H9 (cell line): ENCODE results near the gene WBP1L. TPM values are rescaled to one million over a fixed set of nuclear protein-coding genes. Genes with fewer than 3 reads are reported as not detected.

Experiments used
- DNase-seq: peaks from one replicate; pipeline ENCODE4 v3.0.0-alpha.2; 2017
- H2AFZ ChIP-seq: one replicate; pipeline ENCODE4 v1.6.1; 2013; ENCODE audit warnings: mild to moderate bottlenecking, low read length, control low read depth, moderate library complexity
- H2AK5ac ChIP-seq: 2 replicates; pipeline ENCODE4 v1.6.1; 2013; ENCODE audit warnings: low read length, control low read depth, mixed read lengths; ENCODE audit not compliant: insufficient read length
- H2BK120ac ChIP-seq: one replicate; pipeline ENCODE4 v1.6.1; 2013; ENCODE audit warnings: low read depth, mild to moderate bottlenecking, low read length, control low read depth, inconsistent platforms; ENCODE audit not compliant: poor library complexity, severe bottlenecking
- H2BK12ac ChIP-seq: 2 replicates; pipeline ENCODE4 v1.6.1; 2013; ENCODE audit warnings: low read length, control low read depth, mixed read lengths, low read depth; ENCODE audit not compliant: insufficient read length
- H2BK15ac ChIP-seq: 2 replicates; pipeline ENCODE4 v1.6.1; 2013; ENCODE audit warnings: low read depth, low read length, control low read depth
- H2BK20ac ChIP-seq: one replicate; pipeline ENCODE4 v1.6.1; 2013; ENCODE audit warnings: low read depth, mild to moderate bottlenecking, low read length, control low read depth, inconsistent platforms; ENCODE audit not compliant: poor library complexity, severe bottlenecking
- H2BK5ac ChIP-seq: 2 replicates; pipeline ENCODE4 v1.6.1; 2013; ENCODE audit warnings: low read length, control low read depth, mixed read lengths; ENCODE audit not compliant: insufficient read length
- H3K14ac ChIP-seq: 2 replicates; pipeline ENCODE4 v1.6.1; 2013; ENCODE audit warnings: low read length, control low read depth; ENCODE audit not compliant: insufficient read depth
- H3K18ac ChIP-seq: 2 replicates; pipeline ENCODE4 v1.6.1; 2013; ENCODE audit warnings: low read depth, mild to moderate bottlenecking, mixed read lengths, low read length, control low read depth; ENCODE audit not compliant: insufficient read length
- H3K23ac ChIP-seq: 2 replicates; pipeline ENCODE4 v1.6.1; 2013; ENCODE audit warnings: low read length, control low read depth, mixed read lengths, low read depth; ENCODE audit not compliant: insufficient read length
- H3K23me2 ChIP-seq: 2 replicates; pipeline ENCODE4 v1.6.1; 2013; ENCODE audit warnings: low read depth, mild to moderate bottlenecking, mixed read lengths, low read length, control low read depth; ENCODE audit not compliant: insufficient read length, poor library complexity, severe bottlenecking
- H3K27ac ChIP-seq: 2 replicates; pipeline ENCODE4 v1.5.1; 2013; ENCODE audit warnings: low read length, control low read depth, mixed read lengths, low read depth; ENCODE audit not compliant: insufficient read length
- H3K27me3 ChIP-seq: 2 replicates; pipeline ENCODE4 v1.6.1; 2013; ENCODE audit warnings: low read length, control low read depth, inconsistent platforms; ENCODE audit not compliant: insufficient read depth
- H3K4ac ChIP-seq: 2 replicates; pipeline ENCODE4 v1.6.1; 2013; ENCODE audit warnings: low read depth, mild to moderate bottlenecking, control low read depth, inconsistent platforms, low read length, moderate library complexity
- H3K4me1 ChIP-seq: 2 replicates; pipeline ENCODE4 v1.6.1; 2013; ENCODE audit warnings: low read length, control low read depth, inconsistent platforms; ENCODE audit not compliant: insufficient read depth
- H3K4me2 ChIP-seq: 2 replicates; pipeline ENCODE4 v1.6.1; 2013; ENCODE audit warnings: low read length, control low read depth, mixed read lengths; ENCODE audit not compliant: insufficient read length, insufficient read depth
- H3K56ac ChIP-seq: 2 replicates; pipeline ENCODE4 v1.6.1; 2013; ENCODE audit warnings: low read depth, mild to moderate bottlenecking, mixed read lengths, low read length, control low read depth; ENCODE audit not compliant: insufficient read length
- H3K79me1 ChIP-seq: 2 replicates; pipeline ENCODE4 v1.6.1; 2013; ENCODE audit warnings: low read depth, mild to moderate bottlenecking, moderate library complexity, low read length, control low read depth, inconsistent platforms; ENCODE audit not compliant: insufficient read depth, poor library complexity, severe bottlenecking
- H3K79me2 ChIP-seq: 2 replicates; pipeline ENCODE4 v1.6.1; 2013; ENCODE audit warnings: low read length, control low read depth, inconsistent platforms; ENCODE audit not compliant: insufficient read depth
- H3K9ac ChIP-seq: 2 replicates; pipeline ENCODE4 v1.6.1; 2013; ENCODE audit warnings: low read length, control low read depth, mixed read lengths; ENCODE audit not compliant: insufficient read length; ENCODE audit errors: extremely low read depth
- H3K9me3 ChIP-seq: one replicate; pipeline ENCODE4 v1.6.1; 2013; ENCODE audit warnings: low read depth, low read length, inconsistent platforms; ENCODE audit not compliant: control insufficient read depth
- H3T11ph ChIP-seq: one replicate; pipeline ENCODE4 v1.6.1; 2013; ENCODE audit warnings: mild to moderate bottlenecking, low read length, control low read depth, inconsistent platforms
- H4K20me1 ChIP-seq: one replicate; pipeline ENCODE4 v1.6.1; 2013; ENCODE audit not compliant: control insufficient read depth, insufficient read length, insufficient read depth
- H4K5ac ChIP-seq: 2 replicates; pipeline ENCODE4 v1.6.1; 2013; ENCODE audit warnings: low read depth, mild to moderate bottlenecking, mixed read lengths, low read length, control low read depth; ENCODE audit not compliant: insufficient read length
- H4K8ac ChIP-seq: replicated peaks from 2 replicates; pipeline ENCODE4 v1.6.1; 2013; ENCODE audit warnings: low read length, control low read depth, mixed read lengths, low read depth; ENCODE audit not compliant: insufficient read length
- H4K91ac ChIP-seq: 2 replicates; pipeline ENCODE4 v1.6.1; 2013; ENCODE audit warnings: low read depth, mild to moderate bottlenecking, moderate library complexity, mixed read lengths, low read length, control low read depth; ENCODE audit not compliant: insufficient read length
- H3K27ac Mint-ChIP-seq, 3 experiments: 2 replicates in 2 of 3; 3 replicates in 1 of 3; pipeline ENCODE4 v1.8.0; 2020 to 2021; ENCODE audit warnings: mixed read lengths in 3 of 3, mild to moderate bottlenecking in 1 of 3, moderate library complexity in 1 of 3
- H3K27me3 Mint-ChIP-seq: 2 replicates; pipeline ENCODE4 v1.8.0; 2021; ENCODE audit warnings: low read depth, mild to moderate bottlenecking, moderate library complexity, mixed read lengths
- H3K36me3 Mint-ChIP-seq, 3 experiments: 2 replicates in 2 of 3; 3 replicates in 1 of 3; pipeline ENCODE4 v1.8.0; 2020 to 2021; ENCODE audit warnings: low read depth in 3 of 3, mixed read lengths in 3 of 3; ENCODE audit not compliant: insufficient read depth in 1 of 3
- H3K4me1 Mint-ChIP-seq, 2 experiments: 2 replicates each; pipeline ENCODE4 v1.8.0; 2020; ENCODE audit warnings: mixed read lengths in 2 of 2
- H3K4me3 Mint-ChIP-seq, 2 experiments: 2 replicates in 1 of 2; 3 replicates in 1 of 2; pipeline ENCODE4 v1.8.0; 2020 to 2021; ENCODE audit warnings: mild to moderate bottlenecking in 2 of 2, mixed read lengths in 2 of 2, moderate library complexity in 1 of 2
- H3K9me3 Mint-ChIP-seq, 2 experiments: 2 replicates in 1 of 2; 3 replicates in 1 of 2; pipeline ENCODE4 v1.8.0; 2020; ENCODE audit warnings: mild to moderate bottlenecking in 2 of 2, mixed read lengths in 2 of 2, moderate library complexity in 1 of 2
- CTCF ChIP-seq: fragments of 200-600 bp; sonication (generic); conservative IDR thresholded peaks from 3 replicates; pipeline ENCODE4 v1.8.0; 2021; ENCODE audit warnings: antibody characterized with exemption, mild to moderate bottlenecking
- WGBS: extraction: QIAGEN DNeasy Blood & Tissue Kit; methylation state at CpG from one replicate; pipeline ENCODE4 v1.1.7; 2013; ENCODE audit warnings: missing lambda C conversion rate, low lambda C conversion rate, mixed read lengths; ENCODE audit not compliant: insufficient read length; ENCODE audit errors: extremely low coverage; 5-methylcytosine and 5-hydroxymethylcytosine counted together
- total RNA-seq: library from RNA; stranded (reverse); gene quantifications from 2 replicates; pipeline ENCODE4 v1.2.1, GENCODE V29; 2021

The WBP1L gene
- total RNA-seq, 1 experiment from 2014 or later, result 23.8 TPM

- Histone ChIP-seq H3K18ac (no peak overlapping the region), H3K27me3 (no peaks in the 10 kb centered on the region), H2AK5ac (no peak overlapping the region), H3K79me1 (no peaks in the 10 kb centered on the region), H2BK120ac (no peak overlapping the region), H3K14ac (no peak overlapping the region), H3T11ph (no peak overlapping the region), H3K56ac (no peak overlapping the region), H2BK12ac (no peak overlapping the region), H4K20me1 (no peaks in the 10 kb centered on the region), H2BK20ac (no peak overlapping the region), H2BK15ac (no peak overlapping the region), H3K23ac (no peak overlapping the region), H2AFZ (no peak overlapping the region), H3K4me1 (no peaks in the 10 kb centered on the region), H3K4me2 (no peak overlapping the region), H3K9ac (no peak overlapping the region), H3K27ac (no peak overlapping the region), H3K4ac (no peak overlapping the region), H3K9me3 (no peaks in the 10 kb centered on the region), H4K8ac (no peak overlapping the region), H3K23me2 (no peaks in the 10 kb centered on the region), H2BK5ac (no peak overlapping the region), H4K91ac (no peak overlapping the region), H3K79me2 (no peaks in the 10 kb centered on the region), H4K5ac (no peak overlapping the region)
- no peak overlapping the region for H3K4me3 Mint-ChIP-seq
- peaks cover 0 to 3% of the 10 kb centered on the region in 2 experiments; a peak in 1 of 4 replicates for H3K4me1 Mint-ChIP-seq
- DNase-seq, result no peak
- H3K27me3 Mint-ChIP-seq, result no peaks in the 10 kb centered on the region
- peak overlapping the region in 1 of 3 experiments; percentile 41; a peak in 1 of 7 replicates for H3K27ac Mint-ChIP-seq
- H3K9me3 Mint-ChIP-seq, result no peaks in the 10 kb centered on the region; a peak in 1 of 5 replicates
- TF ChIP-seq CTCF, result no peak
- H3K36me3 Mint-ChIP-seq, result peaks cover 13 to 43% (median 40%) of the 10 kb centered on the region in 3 experiments; a peak in 6 of 7 replicates
- WGBS, result no CpG with 5 or more reads among the region's 3 CpGs
These were observed 47.0 kb upstream of the WBP1L start for GRCh38 chr10:102696736-102697135.
